SK-N-SH (cell line): ENCODE measurements around the gene OTUD7B. TPM values are rescaled to one million over a fixed set of nuclear protein-coding genes. Genes with fewer than 3 reads are reported as not detected.
A peak's percentile ranks its signal among the peaks of the same experiment; 100 is the strongest.

ENCODE experiments used
- CTCF ChIA-PET: fragments of 300-600, 350-600 bp; formaldehyde crosslinking; extraction: SDS; loops from one replicate; lab custom pipeline; 2021; lab: Yijun Ruan, JAX
- POLR2A ChIA-PET: fragments of 350-600 bp; sonication (Branson Sonifier 250); formaldehyde crosslinking; extraction: SDS; loops from one replicate; lab custom pipeline; 2020; ENCODE audit warnings: antibody characterized with exemption, inconsistent platforms; lab: Yijun Ruan, JAX
- DNase-seq: peaks from one replicate; pipeline ENCODE4 v3.0.0; 2012
- H2AFZ ChIP-seq: fragments of 200-600 bp; sonication (generic); 2 replicates; pipeline ENCODE4 v1.8.1; 2016; ENCODE audit warnings: antibody characterized with exemption, mild to moderate bottlenecking, low read depth
- H3F3A ChIP-seq: fragments of 200-600 bp; sonication (generic); replicated peaks from 2 replicates; pipeline ENCODE3; 2016; ENCODE audit warnings: antibody characterized with exemption, mild to moderate bottlenecking; ENCODE audit not compliant: insufficient read depth
- H3K27ac ChIP-seq, 2 experiments: fragments of 200-500 bp in 1 of 2; fragments of 200-600 bp in 1 of 2; sonication (Bioruptor generic) in 1 of 2; sonication (generic), shearing (Covaris generic) in 1 of 2; 2 replicates each; pipeline versions ENCODE4 v1.5.1 to v1.6.1; 2014 to 2016; ENCODE audit warnings: low read depth in 2 of 2, inconsistent platforms in 1 of 2, low read length in 1 of 2, mild to moderate bottlenecking in 1 of 2, mixed read lengths in 1 of 2
- H3K27me3 ChIP-seq: fragments of 200-600 bp; sonication (generic), shearing (Covaris generic); 2 replicates; pipeline ENCODE4 v1.6.1; 2016; ENCODE audit warnings: mixed run types; ENCODE audit not compliant: insufficient read depth
- H3K36me3 ChIP-seq, 2 experiments: fragments of 200-500 bp in 1 of 2; fragments of 200-600 bp in 1 of 2; sonication (Bioruptor generic) in 1 of 2; sonication (generic) in 1 of 2; replicated peaks in 1 of 2; 2 replicates each; pipeline versions ENCODE3 to v1.5.1; 2014 to 2016; ENCODE audit warnings: low read length in 1 of 2, mild to moderate bottlenecking in 1 of 2; ENCODE audit not compliant: insufficient read depth in 2 of 2, control insufficient read depth in 1 of 2
- H3K4me1 ChIP-seq, 2 experiments: fragments of 200-500 bp in 1 of 2; fragments of 200-600 bp in 1 of 2; sonication (Bioruptor generic) in 1 of 2; sonication (generic), shearing (Covaris generic) in 1 of 2; 2 replicates each; pipeline versions ENCODE4 v1.5.1 to v1.6.1; 2014 to 2016; ENCODE audit warnings: low read depth in 1 of 2, low read length in 1 of 2, mixed run types in 1 of 2; ENCODE audit not compliant: insufficient read depth in 2 of 2, control insufficient read depth in 1 of 2
- H3K4me2 ChIP-seq: fragments of 200-600 bp; sonication (generic), shearing (Covaris generic); 2 replicates; pipeline ENCODE4 v1.6.1; 2017; ENCODE audit warnings: mixed run types
- H3K4me3 ChIP-seq, 2 experiments: fragments of 200-500 bp in 1 of 2; fragments of 200-600 bp in 1 of 2; sonication (Bioruptor generic) in 1 of 2; sonication (generic), shearing (Covaris generic) in 1 of 2; 2 replicates each; pipeline versions ENCODE4 v1.5.1 to v1.8.1; 2014 to 2016; ENCODE audit warnings: low read depth in 2 of 2, inconsistent platforms in 1 of 2, low read length in 1 of 2, mild to moderate bottlenecking in 1 of 2, mixed read lengths in 1 of 2, moderate library complexity in 1 of 2
- H3K79me2 ChIP-seq: fragments of 200-600 bp; sonication (generic); 2 replicates; pipeline ENCODE4 v1.8.1; 2017; ENCODE audit warnings: mild to moderate bottlenecking; ENCODE audit not compliant: insufficient read depth
- H3K9ac ChIP-seq: fragments of 200-600 bp; sonication (generic); 2 replicates; pipeline ENCODE4 v1.6.1; 2017; ENCODE audit warnings: mixed run types
- H3K9me2 ChIP-seq: fragments of 200-600 bp; sonication (generic); 2 replicates; pipeline ENCODE4 v1.6.1; 2017; ENCODE audit warnings: mixed run types
- H3K9me3 ChIP-seq: fragments of 200-600 bp; sonication (generic); 2 replicates; pipeline ENCODE4 v1.6.1; 2017; ENCODE audit warnings: mixed run types, mild to moderate bottlenecking, moderate library complexity
- H4K20me1 ChIP-seq: fragments of 200-600 bp; sonication (generic); 2 replicates; pipeline ENCODE4 v1.6.1; 2017; ENCODE audit warnings: mild to moderate bottlenecking, mixed run types; ENCODE audit not compliant: insufficient read depth
- CTCF ChIP-seq: fragments of 200-600 bp; sonication (generic); IDR thresholded peaks from 2 replicates; pipeline ENCODE4 v1.6.1; 2017; ENCODE audit warnings: antibody characterized with exemption, mild to moderate bottlenecking, moderate library complexity
- EP300 ChIP-seq, 2 experiments: IDR thresholded peaks; 2 replicates each; pipeline versions ENCODE4 v1.4.0 to v1.6.1; 2012; ENCODE audit warnings: borderline replicate concordance in 1 of 2, low read depth in 1 of 2, low read length in 1 of 2
- FOSL2 ChIP-seq: IDR thresholded peaks from 2 replicates; pipeline ENCODE4 v1.4.0; 2012; ENCODE audit warnings: low read depth, mild to moderate bottlenecking, moderate library complexity, borderline replicate concordance
- GATA2 ChIP-seq: sonication (generic); formaldehyde crosslinking; IDR thresholded peaks from 2 replicates; pipeline ENCODE4 v1.5.0; 2020; ENCODE audit warnings: mild to moderate bottlenecking, missing genetic modification reagents
- IRF3 ChIP-seq: fragments of 150-350 bp; IDR thresholded peaks from 2 replicates; pipeline ENCODE4 v1.6.1; 2016; ENCODE audit warnings: mild to moderate bottlenecking, low read depth, low read length
- JUND ChIP-seq: IDR thresholded peaks from 2 replicates; pipeline ENCODE4 v1.4.0; 2012
- MAX ChIP-seq: IDR thresholded peaks from 2 replicates; pipeline ENCODE4 v1.4.0; 2012; ENCODE audit warnings: low read depth
- MXI1 ChIP-seq: IDR thresholded peaks from 2 replicates; pipeline ENCODE4 v1.6.1; 2012; ENCODE audit warnings: mild to moderate bottlenecking, low read depth, low read length, improper control_type of control experiment
- NFIC ChIP-seq: IDR thresholded peaks from 2 replicates; pipeline ENCODE4 v1.4.0; 2012; ENCODE audit warnings: borderline replicate concordance
- NRF1 ChIP-seq: IDR thresholded peaks from 2 replicates; pipeline ENCODE4 v1.6.1; 2012; ENCODE audit warnings: low read depth, mild to moderate bottlenecking, low read length
- PBX3 ChIP-seq: IDR thresholded peaks from 2 replicates; pipeline ENCODE4; 2012
- POLR2AphosphoS5 ChIP-seq: IDR thresholded peaks from 2 replicates; pipeline ENCODE4 v1.6.1; 2012; ENCODE audit warnings: low read depth, low read length
- RAD21 ChIP-seq: IDR thresholded peaks from 2 replicates; pipeline ENCODE4 v1.6.1; 2012; ENCODE audit warnings: mild to moderate bottlenecking, low read length
- RCOR1 ChIP-seq: fragments of 150-350 bp; IDR thresholded peaks from 2 replicates; pipeline ENCODE4 v1.6.1; 2017; ENCODE audit warnings: antibody characterized with exemption, low read length
- RFX5 ChIP-seq: IDR thresholded peaks from 2 replicates; pipeline ENCODE4 v1.6.1; 2012; ENCODE audit warnings: mild to moderate bottlenecking, improper control_type of control experiment, low read length
- RXRA ChIP-seq: IDR thresholded peaks from 2 replicates; pipeline ENCODE4 v1.4.0; 2012; ENCODE audit warnings: low read depth, mild to moderate bottlenecking, borderline replicate concordance
- SIN3A ChIP-seq: IDR thresholded peaks from 2 replicates; pipeline ENCODE4 v1.6.1; 2012; ENCODE audit warnings: low read depth, mild to moderate bottlenecking, low read length, moderate library complexity, borderline replicate concordance
- TCF12 ChIP-seq: IDR thresholded peaks from 2 replicates; pipeline ENCODE4 v1.4.0; 2012
- USF1 ChIP-seq: IDR thresholded peaks from 2 replicates; pipeline ENCODE4 v1.4.0; 2012; ENCODE audit warnings: low read depth, borderline replicate concordance
- YY1 ChIP-seq: IDR thresholded peaks from 2 replicates; pipeline ENCODE4 v1.4.0; 2012; ENCODE audit warnings: low read depth, mild to moderate bottlenecking
- ZBTB33 ChIP-seq: IDR thresholded peaks from 2 replicates; pipeline ENCODE4 v1.4.0; 2012; ENCODE audit warnings: low read depth, borderline replicate concordance
- WGBS: methylation state at CpG from one replicate; pipeline ENCODE4 v1.1.6; 2017; ENCODE audit warnings: low lambda C conversion rate; 5-methylcytosine and 5-hydroxymethylcytosine counted together
- polyA plus RNA-seq, 3 experiments: library from polyadenylated mRNA; depleted of rRNA; stranded (reverse); fragments of >200 nt; gene quantifications; 2 replicates each; pipeline ENCODE4 v1.2.3, GENCODE V29; 2012

The OTUD7B gene
- polyA plus RNA-seq, 1 of the 3 experiments (the other 2 are of a cell fraction): 4.2 TPM

- 83% methylated on average over 4 of the region's 4 CpGs for WGBS
- Histone ChIP-seq H3F3A (peaks cover 16% of the 10 kb centered on the region), H3K4me3 (no peak overlapping the region), H3K4me1 (peaks cover 19 to 25% of the 10 kb centered on the region in 2 experiments; a peak in 3 of 4 replicates), H3K4me2 (peak overlapping the region; percentile 92; the same call in 1 of the 2 replicates), H3K9me3 (no peaks in the 10 kb centered on the region), H4K20me1 (peaks cover 32% of the 10 kb centered on the region), H3K79me2 (peaks cover 79% of the 10 kb centered on the region), H3K9me2 (no peaks in the 10 kb centered on the region), H3K27ac (peak overlapping the region in 1 of 2 experiments; percentile 1; a peak in 1 of 4 replicates), H2AFZ (no peak overlapping the region), H3K27me3 (no peaks in the 10 kb centered on the region), H3K36me3 (peaks cover 16 to 19% of the 10 kb centered on the region in 2 experiments), H3K9ac (no peak overlapping the region)
- TF ChIP-seq FOSL2 (peak; percentile 33; the same call in 1 of the 2 replicates), USF1 (no peak), JUND (peak; percentile 25), MAX (0 out of 2 replicates have a peak, but pooled peaks have one; percentile 36)
- DNase-seq: no peak
- POLR2A ChIA-PET: no interaction called here
- CTCF ChIA-PET: no interaction called here
These were observed 3.6 kb downstream of the OTUD7B start for GRCh38 chr1:150006881-150007421.

GRCh38 chr1:150005606-150006005 lies 4.9 kb downstream of the OTUD7B start:
- WGBS: 97% methylated on average over 2 of the region's 2 CpGs
- H3K79me2 ChIP-seq: peaks cover 91% of the 10 kb centered on the region
- no peaks in the 10 kb centered on the region for H3K9me3 ChIP-seq
- H3K4me2 ChIP-seq: no peak overlapping the region
- TF ChIP-seq PBX3 (no peak), MXI1 (no peak), RXRA (no peak), NRF1 (no peak), SIN3A (no peak), ZBTB33 (no peak), GATA2 (CRISPR knock-in tag) (no peak), RFX5 (no peak), MAX (no peak), NFIC (no peak), TCF12 (no peak), FOSL2 (no peak), YY1 (no peak), IRF3 (no peak), CTCF (no peak), RAD21 (no peak), EP300 (IDR thresholded peaks at IDR 0.05; ENCODE audit: borderline replicate concordance in 1 of 2, low read depth in 1 of 2, low read length in 1 of 2) (no peak), RCOR1 (no peak), POLR2AphosphoS5 (no peak), JUND (no peak)
- H3K36me3 ChIP-seq: peaks cover 16 to 21% of the 10 kb centered on the region in 2 experiments
- H3F3A ChIP-seq: peaks cover 17% of the 10 kb centered on the region
- no peaks in the 10 kb centered on the region for H3K27me3 ChIP-seq
- H2AFZ ChIP-seq: no peak overlapping the region
- no peak overlapping the region for H3K4me3 ChIP-seq
- POLR2A ChIA-PET: no interaction called here
- peaks cover 38% of the 10 kb centered on the region for H4K20me1 ChIP-seq
- H3K27ac ChIP-seq: no peak overlapping the region
- CTCF ChIA-PET: interaction anchor here (1.0 to 2.7 kb wide), 2 partner anchors 45 to 181 kb away, joined by 3 to 8 read pairs; no protein-coding TSS in a partner anchor
- no peak overlapping the region for H3K9ac ChIP-seq
- H3K4me1 ChIP-seq: peaks cover 16 to 20% of the 10 kb centered on the region in 2 experiments; a peak in 3 of 4 replicates
- DNase-seq: no peak
- no peaks in the 10 kb centered on the region for H3K9me2 ChIP-seq
